Measurements from ENCODE around the gene PHF23.

PHF23 gene

GRCh38 chr17:7216242-7217112 lies 22.8 kb downstream of the PHF23 start:
- no peaks in the 10 kb centered on the region for H3K9me2 ChIP-seq (replicated peaks; ENCODE audit: low read depth, low read length)
- peak overlapping the region; percentile 85 for H3K9ac ChIP-seq (ENCODE audit: low read depth, low read length, poor library complexity, severe bottlenecking)
- peaks cover 43% of the 10 kb centered on the region for H3K79me2 ChIP-seq (ENCODE audit: insufficient read depth, low read length)
- no peaks in the 10 kb centered on the region for H3K27me3 ChIP-seq (ENCODE audit: insufficient read depth, low read length, poor library complexity, severe bottlenecking)
- H2AFZ ChIP-seq (ENCODE audit: low read length): no peak overlapping the region
- H3K4me2 ChIP-seq (ENCODE audit: low read depth, low read length, poor library complexity, severe bottlenecking): peak overlapping the region; percentile 92
- H3K4me1 ChIP-seq (ENCODE audit: insufficient read depth, low read length, poor library complexity, severe bottlenecking): peaks cover 56% of the 10 kb centered on the region
- peak overlapping the region; percentile 77 for H3K4me3 ChIP-seq (ENCODE audit: low read length, poor library complexity, severe bottlenecking)
- TF ChIP-seq CTCF (conservative IDR thresholded peaks at IDR 0.05; ENCODE audit: low read length) (no peak), EZH2phosphoT487 (IDR thresholded peaks at IDR 0.05; ENCODE audit: borderline replicate concordance) (no peak)
- H3F3A ChIP-seq (ENCODE audit: low read depth): peaks cover 3% of the 10 kb centered on the region; the same call in 1 of the 2 replicates
- no peaks in the 10 kb centered on the region for H3K9me3 ChIP-seq (ENCODE audit: insufficient read depth, low read depth, low read length)
- H4K20me1 ChIP-seq (ENCODE audit: insufficient read depth, low read length, poor library complexity, severe bottlenecking): peaks cover 11% of the 10 kb centered on the region
- no peaks in the 10 kb centered on the region for H3K36me3 ChIP-seq (ENCODE audit: insufficient read depth, low read length)

- H3K36me3 ChIP-seq (ENCODE audit: insufficient read depth, low read length): no peaks in the 10 kb centered on the region
- no peaks in the 10 kb centered on the region for H3K9me2 ChIP-seq (replicated peaks; ENCODE audit: low read depth, low read length)
- no peaks in the 10 kb centered on the region for H3K27me3 ChIP-seq (ENCODE audit: insufficient read depth, low read length, poor library complexity, severe bottlenecking)
- H3K9me3 ChIP-seq (ENCODE audit: insufficient read depth, low read depth, low read length): no peaks in the 10 kb centered on the region
- no peak for TF ChIP-seq EZH2phosphoT487 (IDR thresholded peaks at IDR 0.05; ENCODE audit: borderline replicate concordance)
- TF ChIP-seq CTCF (conservative IDR thresholded peaks at IDR 0.05; ENCODE audit: low read length): no peak
- peak overlapping the region; percentile 80 for H3K4me3 ChIP-seq (ENCODE audit: low read length, poor library complexity, severe bottlenecking)
- H2AFZ ChIP-seq (ENCODE audit: low read length): no peak overlapping the region
- peaks cover 6% of the 10 kb centered on the region for H4K20me1 ChIP-seq (ENCODE audit: insufficient read depth, low read length, poor library complexity, severe bottlenecking)
- H3K9ac ChIP-seq (ENCODE audit: low read depth, low read length, poor library complexity, severe bottlenecking): peak overlapping the region; percentile 85
- H3K4me1 ChIP-seq (ENCODE audit: insufficient read depth, low read length, poor library complexity, severe bottlenecking): peaks cover 55% of the 10 kb centered on the region
- H3K79me2 ChIP-seq (ENCODE audit: insufficient read depth, low read length): peaks cover 37% of the 10 kb centered on the region
- H3F3A ChIP-seq (ENCODE audit: low read depth): peaks cover 3% of the 10 kb centered on the region; the same call in 1 of the 2 replicates
- H3K4me2 ChIP-seq (ENCODE audit: low read depth, low read length, poor library complexity, severe bottlenecking): peak overlapping the region; percentile 95
Measured at GRCh38 chr17:7215652-7216180, 23.5 kb downstream of the PHF23 start.

- peaks cover 31% of the 10 kb centered on the region for H3K79me2 ChIP-seq (ENCODE audit: insufficient read depth, low read length)
- H2AFZ ChIP-seq (ENCODE audit: low read length): no peak overlapping the region
- H3F3A ChIP-seq (ENCODE audit: low read depth): peaks cover 3% of the 10 kb centered on the region; the same call in 1 of the 2 replicates
- peak overlapping the region; percentile 80 for H3K4me3 ChIP-seq (ENCODE audit: low read length, poor library complexity, severe bottlenecking)
- H3K36me3 ChIP-seq (ENCODE audit: insufficient read depth, low read length): no peaks in the 10 kb centered on the region
- peak overlapping the region; percentile 59 for H3K9ac ChIP-seq (ENCODE audit: low read depth, low read length, poor library complexity, severe bottlenecking)
- peaks cover 6% of the 10 kb centered on the region for H4K20me1 ChIP-seq (ENCODE audit: insufficient read depth, low read length, poor library complexity, severe bottlenecking)
- peak overlapping the region; percentile 95 for H3K4me2 ChIP-seq (ENCODE audit: low read depth, low read length, poor library complexity, severe bottlenecking)
- no peaks in the 10 kb centered on the region for H3K9me3 ChIP-seq (ENCODE audit: insufficient read depth, low read depth, low read length)
- H3K4me1 ChIP-seq (ENCODE audit: insufficient read depth, low read length, poor library complexity, severe bottlenecking): peaks cover 50% of the 10 kb centered on the region
- TF ChIP-seq CTCF (conservative IDR thresholded peaks at IDR 0.05; ENCODE audit: low read length) (no peak), EZH2phosphoT487 (IDR thresholded peaks at IDR 0.05; ENCODE audit: borderline replicate concordance) (no peak)
- H3K27me3 ChIP-seq (ENCODE audit: insufficient read depth, low read length, poor library complexity, severe bottlenecking): no peaks in the 10 kb centered on the region
- H3K9me2 ChIP-seq (replicated peaks; ENCODE audit: low read depth, low read length): no peaks in the 10 kb centered on the region
Measured at GRCh38 chr17:7215136-7215638, 24.1 kb downstream of the PHF23 start.
